ENCODE measurements around the gene LPP.

Gene LPP

GRCh38 chr3:188220097-188220788 is 66.3 kb downstream of the LPP start:
- TF ChIP-seq CTCF (IDR thresholded peaks at IDR 0.05) (no peak), ZFX (IDR thresholded peaks at IDR 0.05; ENCODE audit: borderline replicate concordance) (no peak)
- H3K27ac ChIP-seq = 0 out of 2 replicates have a peak overlapping the region, but pooled peaks have one; percentile 5

- TF ChIP-seq CTCF (IDR thresholded peaks at IDR 0.05) (no peak), ZFX (IDR thresholded peaks at IDR 0.05; ENCODE audit: borderline replicate concordance) (no peak)
- H3K27ac ChIP-seq = 0 out of 2 replicates have a peak overlapping the region, but pooled peaks have one; percentile 5
These were observed 67.2 kb downstream of the LPP start for GRCh38 chr3:188220988-188221818.

DNA sequence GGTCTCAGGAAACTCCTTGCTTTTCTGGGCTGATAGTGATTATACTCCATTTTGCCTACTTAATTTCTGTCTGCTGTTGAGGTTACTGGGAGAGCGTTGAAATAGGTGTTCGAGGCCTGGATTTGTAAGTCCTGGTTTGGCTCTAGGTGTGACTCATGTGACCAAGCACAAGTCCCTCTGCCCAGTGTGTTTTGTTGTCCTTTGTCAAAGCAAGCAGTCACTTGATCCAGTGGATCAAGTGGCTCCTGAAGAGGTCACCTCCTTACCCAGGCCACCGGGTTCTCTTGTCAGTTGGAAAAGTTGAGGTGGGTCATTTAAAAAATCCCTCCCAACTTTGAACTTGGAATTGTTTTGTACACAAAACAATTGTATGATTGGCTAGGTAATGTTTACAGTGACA is 70.0 kb downstream of the LPP start:
- H3K27ac ChIP-seq = 0 out of 2 replicates have a peak overlapping the region, but pooled peaks have one; percentile 16
- TF ChIP-seq CTCF (IDR thresholded peaks at IDR 0.05) (no peak), ZFX (IDR thresholded peaks at IDR 0.05; ENCODE audit: borderline replicate concordance) (no peak)

GRCh38 chr3:188227442-188227841 is 73.5 kb downstream of the LPP start:
- no peak overlapping the region for H3K27ac ChIP-seq
- no peak for TF ChIP-seq ZFX (IDR thresholded peaks at IDR 0.05; ENCODE audit: borderline replicate concordance)
- TF ChIP-seq CTCF (IDR thresholded peaks at IDR 0.05) = no peak

GRCh38 chr3:188229177-188229576 is 75.2 kb downstream of the LPP start:
- no peak overlapping the region for H3K27ac ChIP-seq
- no peak for TF ChIP-seq ZFX (IDR thresholded peaks at IDR 0.05; ENCODE audit: borderline replicate concordance)
- no peak for TF ChIP-seq CTCF (IDR thresholded peaks at IDR 0.05)

- H3K27ac ChIP-seq = no peak overlapping the region
- TF ChIP-seq CTCF (IDR thresholded peaks at IDR 0.05) (no peak), ZFX (IDR thresholded peaks at IDR 0.05; ENCODE audit: borderline replicate concordance) (no peak)
These were observed 75.8 kb downstream of the LPP start for GRCh38 chr3:188229726-188230125.

DNA sequence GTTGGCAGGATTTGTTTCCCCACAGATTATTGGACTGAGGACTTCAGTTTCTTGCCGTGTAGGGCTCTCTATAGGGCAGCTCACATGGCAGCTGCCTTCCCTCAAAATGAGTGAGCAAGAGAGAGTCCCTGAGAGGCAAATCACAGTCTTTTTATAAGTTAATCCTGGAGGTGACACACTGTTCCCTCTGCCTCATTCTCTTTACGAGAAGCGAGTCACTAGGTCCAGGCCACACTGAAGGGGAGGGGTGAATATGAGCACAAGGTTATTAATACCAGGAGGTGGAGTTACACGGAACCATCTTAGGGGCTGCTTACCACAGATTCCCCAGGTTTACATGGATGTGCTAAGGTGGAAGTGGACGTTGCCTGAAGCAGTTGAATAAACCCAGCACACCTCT is 77.0 kb downstream of the LPP start:
- 0 out of 2 replicates have a peak overlapping the region, but pooled peaks have one; percentile 13 for H3K27ac ChIP-seq
- TF ChIP-seq CTCF (IDR thresholded peaks at IDR 0.05) (no peak), ZFX (IDR thresholded peaks at IDR 0.05; ENCODE audit: borderline replicate concordance) (no peak)

All from 22Rv1 (cell line).